PC-9 (cell line): ENCODE data around the gene ATXN1. TPM values are rescaled to one million over a fixed set of nuclear protein-coding genes. Genes with fewer than 3 reads are reported as not detected.

Experiments used
- BruUV-seq: library from RNA; stranded (reverse); fragments of 400-500 nt; replicated peaks from 2 replicates; lab custom pipeline; 2021; lab: Mats Ljungman, UMichigan
- CTCF ChIA-PET: fragments of 300-600 bp; sonication (Branson Sonifier 250); formaldehyde crosslinking; loops from one replicate; lab custom pipeline; 2022; ENCODE audit warnings: antibody characterized with exemption; lab: Charles Lee
- POLR2A ChIA-PET: fragments of 300-600 bp; sonication (Branson Sonifier 250); formaldehyde crosslinking; loops from one replicate; lab custom pipeline; 2022; ENCODE audit warnings: antibody characterized with exemption; ENCODE audit not compliant: unreplicated experiment; lab: Charles Lee
- DNase-seq, 2 experiments: peaks; one replicate each; pipeline versions ENCODE4 v3.0.0 to v3.0.0-alpha.2; 2015 to 2022; ENCODE audit warnings: mixed read lengths in 1 of 2
- H2AFZ ChIP-seq: fragments of 200-600 bp; sonication (generic); 2 replicates; pipeline ENCODE4 v1.8.1; 2017; ENCODE audit warnings: antibody characterized with exemption
- H3F3A ChIP-seq: fragments of 200-600 bp; sonication (generic); 2 replicates; pipeline ENCODE4 v1.8.1; 2017; ENCODE audit warnings: antibody characterized with exemption, mild to moderate bottlenecking, low read depth; ENCODE audit not compliant: insufficient read depth
- H3K27ac ChIP-seq: fragments of 200-600 bp; sonication (generic); 2 replicates; pipeline ENCODE4 v1.6.1; 2016; ENCODE audit warnings: mixed run types
- H3K27me3 ChIP-seq: fragments of 200-600 bp; sonication (generic); 2 replicates; pipeline ENCODE4 v1.6.1; 2016; ENCODE audit warnings: low read depth, mixed run types; ENCODE audit not compliant: insufficient read depth
- H3K36me3 ChIP-seq: fragments of 200-600 bp; sonication (generic); 2 replicates; pipeline ENCODE4 v1.6.1; 2016; ENCODE audit warnings: low read depth, mixed run types
- H3K4me1 ChIP-seq: fragments of 200-600 bp; sonication (generic); replicated peaks from 2 replicates; pipeline ENCODE4 v1.6.1; 2016; ENCODE audit warnings: mixed run types; ENCODE audit not compliant: insufficient read depth
- H3K4me2 ChIP-seq: fragments of 200-600 bp; sonication (generic); 2 replicates; pipeline ENCODE4 v1.6.1; 2017; ENCODE audit warnings: mixed run types
- H3K4me3 ChIP-seq: fragments of 200-600 bp; sonication (generic); 2 replicates; pipeline ENCODE4 v1.6.1; 2016; ENCODE audit warnings: mixed run types
- H3K79me2 ChIP-seq: fragments of 200-600 bp; sonication (generic); 2 replicates; pipeline ENCODE4 v1.6.1; 2017; ENCODE audit warnings: low read depth, mixed run types
- H3K9me2 ChIP-seq: fragments of 200-600 bp; sonication (generic); 2 replicates; pipeline ENCODE4 v1.8.1; 2017; ENCODE audit warnings: mild to moderate bottlenecking; ENCODE audit not compliant: insufficient read depth
- H3K9me3 ChIP-seq: fragments of 200-600 bp; sonication (generic); 2 replicates; pipeline ENCODE4 v1.8.1; 2016; ENCODE audit warnings: low read depth; ENCODE audit not compliant: insufficient read depth
- H4K20me1 ChIP-seq: fragments of 200-600 bp; sonication (generic); 2 replicates; pipeline ENCODE4 v1.8.1; 2017; ENCODE audit not compliant: insufficient read depth
- EZH2 ChIP-seq: fragments of 200-600 bp; sonication (generic); IDR thresholded peaks from 2 replicates; pipeline ENCODE4 v1.8.0; 2017; ENCODE audit warnings: antibody characterized with exemption, low read depth
- intact Hi-C: fragments of 100-400 bp; cut with micrococcal nuclease; formaldehyde crosslinking; loops from one replicate; pipeline ENCODE4 v1.10.0; 2022; ENCODE audit not compliant: unreplicated experiment
- total RNA-seq: library from RNA; stranded (reverse); gene quantifications from 2 replicates; pipeline ENCODE4 v1.2.3, GENCODE V29; 2021
- TF ChIP-seq, protein P1 (sequence below): fragments of 200-600 bp; sonication (generic); conservative IDR thresholded peaks from 2 replicates; pipeline ENCODE4 v1.6.1; 2017; ENCODE audit warnings: mixed run types, antibody characterized with exemption, mild to moderate bottlenecking, moderate library complexity

Gene ATXN1
- total RNA-seq, 1 experiment from 2014 or later, result 42.7 TPM

DNA sequence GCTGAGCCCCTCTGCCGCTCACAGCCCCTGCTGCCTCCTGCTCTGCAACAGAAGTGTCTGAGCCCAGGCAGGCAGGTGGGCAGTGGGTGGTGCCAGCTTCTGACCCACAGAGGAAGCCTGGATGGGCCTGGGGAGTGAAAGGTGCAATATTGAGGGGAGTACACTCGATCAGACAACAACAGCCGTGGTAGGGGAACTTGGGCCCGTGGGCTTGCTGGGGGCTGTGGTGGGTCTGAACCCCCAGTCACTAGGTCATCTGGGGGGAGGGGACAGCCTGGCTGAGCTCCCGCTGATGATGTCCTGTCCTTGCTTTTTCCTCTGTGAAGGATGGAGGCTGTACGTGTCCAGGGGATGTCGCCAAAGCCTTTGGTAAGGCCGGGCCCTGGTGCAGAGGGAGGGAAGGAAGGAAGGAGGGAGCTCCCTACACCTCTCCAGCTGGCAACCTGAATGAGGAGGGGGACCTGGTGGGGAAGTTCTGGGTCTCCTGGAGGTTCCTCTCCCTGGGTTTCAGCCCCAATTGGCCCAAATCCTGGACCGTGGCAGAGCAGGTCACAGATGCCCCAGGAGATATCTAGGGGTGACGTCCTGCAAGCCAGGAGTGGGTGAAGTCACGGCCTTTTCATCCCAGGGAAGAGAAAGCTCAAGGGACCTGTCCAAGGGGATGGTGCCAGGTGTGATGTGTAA, 475.7 kb downstream of the ATXN1 start:
- Histone ChIP-seq H2AFZ (no peak overlapping the region), H3K27ac (no peak overlapping the region), H3K4me2 (no peak overlapping the region), H3F3A (no peaks in the 10 kb centered on the region), H4K20me1 (no peaks in the 10 kb centered on the region), H3K9me2 (no peaks in the 10 kb centered on the region), H3K27me3 (peaks cover 6% of the 10 kb centered on the region; the same call in 1 of the 2 replicates), H3K9me3 (no peaks in the 10 kb centered on the region), H3K36me3 (no peaks in the 10 kb centered on the region), H3K4me1 (no peaks in the 10 kb centered on the region), H3K4me3 (no peak overlapping the region), H3K79me2 (no peaks in the 10 kb centered on the region)
- ChIA-PET POLR2A (no interaction called here), CTCF (interaction anchor here (0.5 kb wide), 1 partner anchor 195 kb away, joined by 6 read pairs; no protein-coding TSS in a partner anchor)
- no TSS peak for BruUV-seq
- no peak for TF ChIP-seq EZH2
- TF ChIP-seq, protein P1, sequence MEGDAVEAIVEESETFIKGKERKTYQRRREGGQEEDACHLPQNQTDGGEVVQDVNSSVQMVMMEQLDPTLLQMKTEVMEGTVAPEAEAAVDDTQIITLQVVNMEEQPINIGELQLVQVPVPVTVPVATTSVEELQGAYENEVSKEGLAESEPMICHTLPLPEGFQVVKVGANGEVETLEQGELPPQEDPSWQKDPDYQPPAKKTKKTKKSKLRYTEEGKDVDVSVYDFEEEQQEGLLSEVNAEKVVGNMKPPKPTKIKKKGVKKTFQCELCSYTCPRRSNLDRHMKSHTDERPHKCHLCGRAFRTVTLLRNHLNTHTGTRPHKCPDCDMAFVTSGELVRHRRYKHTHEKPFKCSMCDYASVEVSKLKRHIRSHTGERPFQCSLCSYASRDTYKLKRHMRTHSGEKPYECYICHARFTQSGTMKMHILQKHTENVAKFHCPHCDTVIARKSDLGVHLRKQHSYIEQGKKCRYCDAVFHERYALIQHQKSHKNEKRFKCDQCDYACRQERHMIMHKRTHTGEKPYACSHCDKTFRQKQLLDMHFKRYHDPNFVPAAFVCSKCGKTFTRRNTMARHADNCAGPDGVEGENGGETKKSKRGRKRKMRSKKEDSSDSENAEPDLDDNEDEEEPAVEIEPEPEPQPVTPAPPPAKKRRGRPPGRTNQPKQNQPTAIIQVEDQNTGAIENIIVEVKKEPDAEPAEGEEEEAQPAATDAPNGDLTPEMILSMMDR, result no peak
- intact Hi-C loops, result no loop called here
- no peak for DNase-seq

DNA sequence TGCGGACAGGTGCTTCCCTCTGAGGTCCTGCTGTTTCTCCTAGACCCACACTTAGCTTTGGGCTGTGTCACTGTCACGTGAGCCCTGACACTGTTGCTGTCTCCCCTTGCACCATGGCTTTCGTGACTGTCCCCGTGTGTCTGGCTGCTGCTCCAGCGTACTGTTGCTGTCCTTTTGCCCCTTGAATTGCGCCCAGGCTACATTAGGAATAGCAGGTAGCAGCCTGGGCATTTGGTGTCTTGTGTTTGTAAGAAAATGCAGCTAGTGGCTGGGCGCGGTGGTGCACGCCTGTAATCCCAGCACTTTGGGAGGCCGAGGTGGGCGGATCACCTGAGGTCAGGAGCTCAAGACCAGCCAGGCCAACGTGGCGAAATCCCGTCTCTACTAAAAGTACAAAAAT, 476.8 kb downstream of the ATXN1 start:
- no TSS peak for BruUV-seq
- Histone ChIP-seq H4K20me1 (no peaks in the 10 kb centered on the region), H3K79me2 (no peaks in the 10 kb centered on the region), H3K4me3 (no peak overlapping the region), H3K27ac (no peak overlapping the region), H3K27me3 (0 out of 2 replicates have a peak, but pooled peaks cover 5% of the 10 kb centered on the region), H3K9me3 (no peaks in the 10 kb centered on the region), H3K36me3 (no peaks in the 10 kb centered on the region), H2AFZ (no peak overlapping the region), H3K9me2 (no peaks in the 10 kb centered on the region), H3K4me1 (no peaks in the 10 kb centered on the region), H3F3A (no peaks in the 10 kb centered on the region), H3K4me2 (no peak overlapping the region)
- CTCF ChIA-PET, result interaction anchor here (0.7 kb wide), 1 partner anchor 414 kb away, joined by 3 read pairs; no protein-coding TSS in a partner anchor
- POLR2A ChIA-PET, result no interaction called here
- DNase-seq, result no peak
- intact Hi-C loops, result no loop called here
- no peak for TF ChIP-seq EZH2
- TF ChIP-seq, protein P1, result no peak

DNA sequence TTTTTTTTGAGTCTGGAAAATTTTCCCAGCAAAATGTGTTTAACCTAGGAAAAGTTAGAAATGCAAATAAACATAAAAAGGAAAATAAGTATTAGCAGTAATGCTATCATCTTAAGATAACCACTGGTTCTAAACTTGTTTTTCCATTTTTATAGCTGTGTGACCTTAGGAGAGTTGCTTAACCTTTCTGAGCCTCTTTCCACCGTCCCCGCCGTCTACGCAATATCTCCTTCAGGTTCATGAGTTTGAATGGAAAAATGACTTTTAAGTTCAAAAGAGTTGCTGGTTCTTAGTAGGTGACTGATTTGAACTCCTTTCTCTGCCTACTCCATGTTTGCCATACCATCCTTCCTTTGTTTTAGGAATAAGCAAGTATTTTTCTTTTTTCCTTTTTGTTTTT, 478.9 kb downstream of the ATXN1 start:
- DNase-seq, result no peak
- ChIA-PET POLR2A (no interaction called here), CTCF (no interaction called here)
- Histone ChIP-seq H3K36me3 (no peaks in the 10 kb centered on the region), H3K27me3 (0 out of 2 replicates have a peak, but pooled peaks cover 5% of the 10 kb centered on the region), H4K20me1 (no peaks in the 10 kb centered on the region), H3K4me1 (peaks cover 11% of the 10 kb centered on the region), H3K27ac (no peak overlapping the region), H3K9me3 (no peaks in the 10 kb centered on the region), H3K79me2 (no peaks in the 10 kb centered on the region), H3K4me3 (no peak overlapping the region), H3F3A (no peaks in the 10 kb centered on the region), H2AFZ (no peak overlapping the region), H3K4me2 (no peak overlapping the region), H3K9me2 (no peaks in the 10 kb centered on the region)
- BruUV-seq, result no TSS peak
- TF ChIP-seq EZH2, result no peak
- TF ChIP-seq, protein P1, result no peak
- intact Hi-C loops, result no loop called here
